Stimulated activated CD8-positive, alpha-beta memory T cell treated with anti-CD3 and anti-CD28 coated beads, Interleukin-15, amount 100 ng/mL, for 24 hours (primary cell): ENCODE measurements around the gene GLYAT.
A peak's percentile ranks its signal among the peaks of the same experiment; 100 is the strongest.

Experiments
- DNase-seq: peaks from one replicate; pipeline ENCODE4 v3.0.0-alpha.2; 2020; ENCODE audit warnings: low read depth

The GLYAT gene

GRCh38 chr11:58676563-58677135 is 55.1 kb downstream of the GLYAT start:
- DNase-seq, result no peak

- DNase-seq, result peak; percentile 47
Measured at GRCh38 chr11:58675334-58676155, 56.2 kb downstream of the GLYAT start.

DNA sequence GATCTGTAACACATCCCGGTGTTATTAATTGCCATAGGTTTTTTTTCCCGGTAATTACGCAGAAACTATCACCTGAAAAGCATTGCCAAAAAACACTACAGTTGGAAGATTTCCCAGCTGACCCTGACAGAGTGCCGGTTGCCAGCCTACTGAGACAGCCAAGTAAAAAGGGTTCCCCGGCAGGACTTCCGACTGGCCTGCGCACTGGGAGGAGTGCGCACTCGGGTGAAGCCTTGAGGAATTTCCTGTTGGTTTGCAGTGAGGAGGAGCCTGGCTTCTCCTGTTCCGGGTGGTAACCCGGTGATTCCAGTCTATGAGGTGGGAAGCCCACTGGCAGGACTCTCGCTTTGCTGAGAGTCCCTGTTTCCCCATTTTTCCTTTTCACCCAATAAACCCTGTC is 57.1 kb downstream of the GLYAT start:
- DNase-seq, result no peak

DNA sequence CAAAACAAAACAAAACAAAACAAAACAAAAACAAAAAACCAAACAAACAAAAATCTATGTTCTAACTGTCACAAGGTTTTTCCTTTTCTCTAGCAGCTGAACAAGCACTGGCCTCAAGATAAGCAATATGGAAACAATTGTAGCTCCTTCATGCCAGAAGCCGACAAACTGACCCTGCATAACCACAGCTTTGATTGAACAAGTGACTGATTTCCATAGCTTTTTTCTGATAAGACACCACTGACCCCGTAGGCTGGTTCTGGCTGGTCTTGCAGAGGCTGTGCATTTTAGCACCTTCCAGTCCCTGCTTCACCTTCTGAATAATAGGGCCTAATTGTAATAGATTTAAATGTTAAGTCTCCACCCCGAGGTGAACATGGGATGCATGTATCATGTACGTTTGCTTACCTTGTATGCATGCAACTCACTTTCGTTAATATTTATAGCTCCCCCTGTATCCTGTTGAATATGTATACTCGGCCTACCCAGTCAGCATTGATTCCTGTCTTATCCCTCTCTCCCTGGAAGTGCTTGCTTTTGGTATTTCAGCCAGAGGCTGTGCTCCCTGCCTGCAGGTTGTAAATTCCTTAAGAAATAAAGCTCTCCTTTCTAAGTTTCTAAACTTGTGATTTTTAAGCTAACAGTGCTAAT is 59.6 kb downstream of the GLYAT start:
- DNase-seq, result no peak

DNA sequence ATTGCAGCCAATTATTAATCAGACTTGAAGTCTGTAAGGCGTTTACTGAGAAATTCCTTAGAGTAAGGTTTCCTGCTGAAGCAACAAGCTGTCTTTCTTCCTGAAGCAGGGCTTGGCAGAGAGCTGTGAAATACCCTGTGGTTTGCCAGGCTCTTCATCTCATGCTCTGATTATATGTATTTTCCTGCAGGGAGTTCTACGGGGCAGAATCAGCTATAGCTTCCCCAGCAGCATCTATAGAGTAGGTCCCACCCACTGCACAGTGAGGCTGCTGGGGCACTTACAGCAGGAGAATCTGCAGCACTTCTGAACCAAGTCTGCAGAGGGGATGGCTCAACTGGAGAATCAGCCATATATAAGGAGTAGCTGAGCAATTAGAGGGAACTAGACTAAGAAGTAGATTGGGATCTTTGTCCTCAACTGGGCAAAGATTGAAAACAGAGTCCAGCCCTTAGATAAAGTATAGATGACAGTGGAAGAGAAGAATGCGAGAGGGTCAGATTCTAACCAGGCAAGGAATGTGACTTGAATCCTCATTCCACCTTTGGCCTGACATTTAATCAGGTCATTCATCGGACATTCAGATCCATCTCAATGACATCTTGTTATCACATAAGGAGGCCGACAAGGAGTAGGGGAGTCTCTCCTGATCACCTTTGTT is 71.7 kb downstream of the GLYAT start:
- DNase-seq, result no peak

- DNase-seq, result no peak
Measured at GRCh38 chr11:58659404-58659803, 72.3 kb downstream of the GLYAT start.
